CD4-positive, alpha-beta T cell treated with Interferon gamma for 1 hour (primary cell): ENCODE results near the gene LRRC25.
"Not testable (repeated sequence)": the region's sequence is repeated elsewhere in the genome, so short reads cannot be mapped to it uniquely, and the experiment has no call there.

Experiments used
- DNase-seq: peaks from one replicate; pipeline ENCODE4 v3.0.0-alpha.2; 2020

Gene LRRC25

GRCh38 chr19:18401580-18402112, 4.2 kb upstream of the LRRC25 start:
- DNase-seq: peak; percentile 78

DNA sequence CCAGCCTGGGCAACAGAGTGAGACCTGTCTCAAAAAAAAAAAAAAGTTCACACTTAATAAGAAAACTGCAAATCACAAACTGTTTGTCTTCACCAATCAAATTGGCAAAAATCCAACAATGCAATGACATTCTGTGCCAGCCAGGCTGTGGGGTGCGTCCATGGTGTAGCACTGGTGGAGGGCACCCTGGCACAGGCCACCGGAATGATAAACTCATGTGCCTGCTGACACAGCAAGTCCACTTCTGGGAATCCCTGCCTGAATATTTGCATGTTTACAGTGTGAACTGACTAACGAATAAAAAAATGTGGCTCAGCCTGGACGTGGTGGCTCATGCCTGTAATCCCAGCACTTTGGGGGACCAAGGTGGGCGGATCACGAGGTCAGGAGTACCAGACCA, 1.6 kb upstream of the LRRC25 start:
- DNase-seq: no peak

GRCh38 chr19:18396471-18397241, 766 bp downstream of the LRRC25 start:
- DNase-seq: no peak

GRCh38 chr19:18393836-18394235, 3.6 kb downstream of the LRRC25 start:
- DNase-seq: peak; percentile 31

- no peak for DNase-seq
Measured at GRCh38 chr19:18392926-18393325, 4.5 kb downstream of the LRRC25 start.

GRCh38 chr19:18392417-18392816, 5.0 kb downstream of the LRRC25 start:
- DNase-seq: peak; percentile 72

- DNase-seq: no peak
Measured at GRCh38 chr19:18391509-18392075, 5.8 kb downstream of the LRRC25 start.

GRCh38 chr19:18390065-18390907, 7.1 kb downstream of the LRRC25 start:
- DNase-seq: no peak

GRCh38 chr19:18389726-18390064, 7.7 kb downstream of the LRRC25 start:
- no peak for DNase-seq

DNA sequence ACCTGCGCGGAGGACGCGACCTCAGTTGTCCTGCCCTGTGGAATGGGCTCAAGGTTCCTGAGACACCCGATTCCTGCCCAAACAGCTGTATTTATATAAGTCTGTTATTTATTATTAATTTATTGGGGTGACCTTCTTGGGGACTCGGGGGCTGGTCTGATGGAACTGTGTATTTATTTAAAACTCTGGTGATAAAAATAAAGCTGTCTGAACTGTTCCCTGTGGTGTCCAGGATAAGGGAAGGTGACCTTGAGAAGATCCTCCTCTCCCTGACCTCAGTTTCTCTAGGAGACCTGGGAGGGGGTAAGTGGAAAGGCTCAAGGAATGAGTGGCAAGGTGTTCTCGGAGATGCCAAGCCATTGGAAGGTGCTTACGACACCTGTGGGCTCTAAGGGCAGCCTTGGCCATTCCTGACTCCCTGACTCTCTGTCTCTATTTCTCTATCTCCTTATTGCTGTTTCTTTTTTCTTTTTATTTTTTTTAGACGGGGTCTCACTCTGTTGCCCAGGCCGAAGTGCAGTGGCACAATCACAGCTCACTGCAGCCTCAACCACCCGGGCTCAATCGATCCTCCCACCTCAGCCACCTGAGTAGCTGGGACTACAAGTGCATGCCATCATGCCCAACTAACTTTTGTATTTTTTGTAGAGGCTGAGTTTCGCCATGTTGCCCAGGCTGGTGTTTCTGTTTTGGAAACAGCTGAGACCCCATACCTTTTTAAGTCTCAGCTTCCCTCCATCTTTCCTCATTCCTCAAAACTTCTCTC, 8.3 kb downstream of the LRRC25 start:
- DNase-seq: no peak

- peak; percentile 84 for DNase-seq
Measured at GRCh38 chr19:18388100-18388959, 9.1 kb downstream of the LRRC25 start.

DNA sequence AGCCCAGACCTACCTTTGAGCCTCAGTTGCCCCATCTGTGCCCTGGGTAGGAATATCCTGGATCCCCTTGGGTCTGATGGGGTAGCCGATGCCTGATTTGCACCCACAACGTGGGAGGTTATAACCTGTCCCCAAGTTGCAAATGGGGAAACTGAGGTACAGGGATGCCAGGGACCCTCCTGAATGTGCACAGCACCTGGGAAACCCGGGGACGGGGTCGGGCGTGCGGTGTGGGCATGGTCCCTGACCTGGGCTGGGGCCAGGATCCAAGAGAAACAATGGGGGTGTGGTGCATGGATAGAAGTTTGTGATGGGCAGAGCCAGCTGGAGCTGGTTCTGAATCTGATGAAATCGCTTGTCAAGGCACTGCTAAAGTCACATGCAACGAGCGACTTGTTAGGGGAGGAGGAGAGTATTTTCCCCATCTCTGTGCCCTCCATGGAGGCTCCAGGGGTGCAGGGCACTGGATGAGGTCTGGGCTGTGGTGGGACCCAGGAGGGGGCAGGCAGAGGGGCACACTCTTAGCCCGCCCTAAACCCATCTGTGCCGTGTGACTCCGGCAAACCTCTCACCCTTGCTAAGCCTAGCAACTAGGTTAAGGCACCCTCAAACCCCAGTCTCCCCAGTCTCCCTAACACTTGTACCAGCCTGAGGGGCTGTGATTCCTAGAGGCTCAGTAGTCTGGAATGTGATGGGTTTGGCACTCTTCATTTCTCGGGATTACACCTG, 10.7 kb downstream of the LRRC25 start:
- no peak for DNase-seq

DNA sequence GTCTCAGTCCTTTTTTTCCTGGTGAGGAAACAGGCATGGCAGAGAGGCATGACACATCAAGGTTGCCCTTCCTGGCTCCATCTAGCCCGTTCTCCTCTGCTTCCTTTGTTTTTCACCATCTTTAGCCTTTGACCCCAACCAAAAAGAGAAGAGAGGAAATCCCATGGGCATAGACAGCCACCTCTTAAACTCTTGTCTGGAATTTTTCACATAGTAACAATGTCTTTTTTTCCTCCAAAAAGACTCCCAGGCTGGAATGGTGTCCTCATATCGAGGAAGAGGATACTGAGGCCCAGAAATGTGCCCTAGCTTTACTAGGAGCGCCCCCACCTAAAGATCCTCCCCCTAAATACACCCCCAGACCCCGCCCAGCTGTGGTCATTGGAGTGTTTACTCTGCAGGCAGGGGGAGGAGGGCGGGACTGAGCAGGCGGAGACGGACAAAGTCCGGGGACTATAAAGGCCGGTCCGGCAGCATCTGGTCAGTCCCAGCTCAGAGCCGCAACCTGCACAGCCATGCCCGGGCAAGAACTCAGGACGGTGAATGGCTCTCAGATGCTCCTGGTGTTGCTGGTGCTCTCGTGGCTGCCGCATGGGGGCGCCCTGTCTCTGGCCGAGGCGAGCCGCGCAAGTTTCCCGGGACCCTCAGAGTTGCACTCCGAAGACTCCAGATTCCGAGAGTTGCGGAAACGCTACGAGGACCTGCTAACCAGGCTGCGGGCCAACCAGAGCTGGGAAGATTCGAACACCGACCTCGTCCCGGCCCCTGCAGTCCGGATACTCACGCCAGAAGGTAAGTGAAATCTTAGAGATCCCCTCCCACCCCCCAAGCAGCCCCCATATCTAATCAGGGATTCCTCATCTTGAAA, 11.5 kb downstream of the LRRC25 start, which contains the start of gene GDF15:
Gene GDF15, plus strand, starts transcription at position 484 of the 868 bp plus-strand sequence. Its CDS starts 32 bp downstream, at position 516.
- DNase-seq: no peak

DNA sequence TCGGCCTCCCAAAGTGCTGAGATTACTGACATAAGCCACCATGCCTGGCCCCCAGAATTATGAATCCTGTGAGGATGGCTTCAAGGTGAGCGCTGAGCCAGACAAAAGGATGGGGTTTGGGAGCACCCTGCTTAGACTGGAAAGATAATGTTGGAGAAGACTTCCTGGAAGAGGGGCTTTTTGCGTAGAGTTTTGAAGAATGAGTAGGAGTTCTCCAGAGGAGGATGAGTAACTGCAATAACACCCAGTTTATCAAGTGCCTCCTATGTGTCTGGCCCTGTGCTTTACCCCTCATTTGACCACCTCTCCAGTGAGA, 12.1 kb downstream of the LRRC25 start:
- no peak for DNase-seq

- DNase-seq: no peak
Measured at GRCh38 chr19:18384775-18385174, 12.6 kb downstream of the LRRC25 start.

- DNase-seq: not testable (repeated sequence)
Measured at GRCh38 chr19:18383622-18384021, 13.8 kb downstream of the LRRC25 start.

DNA sequence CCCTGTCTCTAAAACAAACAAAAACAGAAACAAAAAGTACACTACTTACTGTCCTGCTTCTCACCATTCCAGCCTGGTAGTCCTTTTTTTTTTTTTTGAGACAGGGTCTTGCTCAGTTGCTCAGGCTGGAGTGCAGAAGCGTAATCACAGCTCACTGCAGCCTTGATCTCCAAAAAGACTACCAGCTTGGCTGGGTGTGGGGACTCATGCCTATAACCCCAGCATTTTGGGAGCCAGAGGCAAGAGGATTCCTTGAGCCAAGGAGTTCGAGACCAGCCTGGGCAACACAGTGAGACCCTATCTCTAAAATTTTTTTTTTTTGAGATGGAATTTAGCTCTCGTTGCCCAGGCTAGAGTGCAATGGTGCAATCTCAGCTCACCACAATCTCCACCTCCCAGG, 16.6 kb downstream of the LRRC25 start:
- DNase-seq: no peak

DNA sequence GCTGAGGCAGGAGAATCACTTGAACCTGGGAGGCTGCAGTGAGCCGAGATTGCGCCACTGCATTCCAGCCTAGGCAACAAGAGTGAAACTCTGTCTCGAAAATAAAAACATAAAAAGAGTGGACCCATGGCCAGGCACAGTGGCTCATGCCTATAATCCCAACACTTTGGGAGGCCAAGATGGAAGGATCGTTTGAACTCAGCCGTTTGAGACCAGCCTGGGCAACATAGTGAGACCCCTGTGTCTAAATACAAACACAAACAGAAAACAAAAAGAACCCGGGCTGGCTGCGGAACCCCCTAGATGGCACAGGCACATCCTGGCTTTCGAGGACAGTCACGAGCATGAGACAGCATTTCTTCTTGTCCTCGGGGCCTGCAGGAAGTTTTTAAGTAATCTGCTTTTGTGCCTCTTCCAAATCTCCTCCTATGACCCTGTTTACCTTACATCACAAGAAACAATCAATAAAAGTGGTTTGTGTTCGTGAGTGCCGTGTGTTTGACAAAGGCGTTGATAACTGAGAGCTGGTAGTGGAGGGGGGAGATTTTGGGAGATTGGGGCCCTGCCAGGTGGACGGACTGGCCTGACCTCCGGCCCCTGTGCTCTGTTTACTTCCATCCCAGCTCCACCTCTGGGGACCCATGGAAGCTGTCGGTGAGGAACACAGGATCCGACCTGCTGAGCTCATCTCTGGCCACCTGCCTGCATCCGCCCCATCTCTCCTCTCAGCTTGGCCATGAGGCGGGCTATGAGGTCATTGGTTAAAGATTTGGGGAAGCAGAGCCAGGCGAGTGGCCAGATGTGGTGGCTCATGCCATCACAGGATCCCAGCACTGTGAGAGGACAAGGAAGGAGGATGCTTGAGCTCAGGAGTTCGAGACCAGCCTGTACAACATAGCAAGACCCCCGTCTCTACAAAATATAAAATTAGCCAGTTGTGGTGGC, 17.3 kb downstream of the LRRC25 start:
- DNase-seq: peak; percentile 35

GRCh38 chr19:18377026-18377425, 20.4 kb downstream of the LRRC25 start:
- DNase-seq: no peak
